ENCODE measurements around the gene GABRR1. TPM values are rescaled to one million over a fixed set of nuclear protein-coding genes. Genes with fewer than 3 reads are reported as not detected.

Gene GABRR1
- total and polyA plus RNA-seq, 2 donors (not counting 3 experiments of a cell fraction or from before 2014, with no cell fraction given) = not detected

GRCh38 chr6:89209457-89209856, 7.7 kb downstream of the GABRR1 start:
- Histone ChIP-seq H3K79me2 (ENCODE audit: control insufficient read depth, insufficient read depth, low read length) (no peaks in the 10 kb centered on the region), H3K4me2 (ENCODE audit: insufficient read depth, low read length) (no peak overlapping the region), H3K9me3 (replicated peaks; ENCODE audit: control insufficient read depth, insufficient read depth, low read length) (no peaks in the 10 kb centered on the region), H3K9ac (replicated peaks; ENCODE audit: extremely low read depth, insufficient read depth, low read length) (no peak overlapping the region), H3K27ac (ENCODE audit: insufficient read depth, low read depth, low read length) (no peak overlapping the region), H2AFZ (ENCODE audit: low read depth, low read length) (no peak overlapping the region), H3K27me3 (ENCODE audit: control insufficient read depth in 2 of 2, insufficient read depth in 2 of 2, low read length in 2 of 2) (peaks cover under 1 to 2% of the 10 kb centered on the region in 2 experiments), H3K36me3 (ENCODE audit: control insufficient read depth in 2 of 2, extremely low read depth in 1 of 2, insufficient read depth in 2 of 2, low read length in 2 of 2) (no peaks in the 10 kb centered on the region), H3K4me3 (replicated peaks in 1 of 3; ENCODE audit: insufficient read depth in 1 of 3, low read depth in 1 of 3, low read length in 3 of 3) (no peak overlapping the region), H3K9me1 (replicated peaks; ENCODE audit: control insufficient read depth, extremely low read depth, insufficient read depth, low read length) (no peaks in the 10 kb centered on the region), H4K20me1 (replicated peaks; ENCODE audit: control insufficient read depth, extremely low read depth, insufficient read depth, low read length) (no peaks in the 10 kb centered on the region), H3K4me1 (ENCODE audit: control insufficient read depth, extremely low read depth, insufficient read depth, low read length) (no peaks in the 10 kb centered on the region)
- BruUV-seq (replicated peaks) = no TSS peak
- POLR2A ChIA-PET = no interaction called here
- FAIRE-seq = no peak
- intact Hi-C loops (cut with micrococcal nuclease) (no loop called here), dilution Hi-C loops (cut with MboI; ENCODE audit: extremely low pct_ligation_motif_present, low sequenced_read_pairs) (no loop called here)
- DNase-seq (ENCODE audit: low read depth, low spot score) = no peak
- CTCF ChIA-PET = interaction anchor here (1.0 kb wide), 1 partner anchor 10 kb away, joined by 3 read pairs; no protein-coding TSS in a partner anchor
- TF ChIP-seq EZH2 (IDR thresholded peaks at IDR 0.05; ENCODE audit: borderline replicate concordance, low read depth, low read length, severe bottlenecking) (no peak), MYC (IDR thresholded peaks at IDR 0.05; ENCODE audit: low read depth, low read length) (no peak), GATA2 (IDR thresholded peaks at IDR 0.05; ENCODE audit: insufficient read depth, insufficient read length, low read depth, low read length) (no peak)

- Histone ChIP-seq H3K4me2 (ENCODE audit: insufficient read depth, low read length) (no peak overlapping the region), H3K27me3 (ENCODE audit: control insufficient read depth in 2 of 2, insufficient read depth in 2 of 2, low read length in 2 of 2) (peaks cover 0 to 2% of the 10 kb centered on the region in 2 experiments), H3K9me3 (replicated peaks; ENCODE audit: control insufficient read depth, insufficient read depth, low read length) (no peaks in the 10 kb centered on the region), H3K9me1 (replicated peaks; ENCODE audit: control insufficient read depth, extremely low read depth, insufficient read depth, low read length) (no peaks in the 10 kb centered on the region), H3K9ac (replicated peaks; ENCODE audit: extremely low read depth, insufficient read depth, low read length) (no peak overlapping the region), H2AFZ (ENCODE audit: low read depth, low read length) (no peak overlapping the region), H3K4me1 (ENCODE audit: control insufficient read depth, extremely low read depth, insufficient read depth, low read length) (no peaks in the 10 kb centered on the region), H3K79me2 (ENCODE audit: control insufficient read depth, insufficient read depth, low read length) (no peaks in the 10 kb centered on the region), H3K36me3 (ENCODE audit: control insufficient read depth in 2 of 2, extremely low read depth in 1 of 2, insufficient read depth in 2 of 2, low read length in 2 of 2) (no peaks in the 10 kb centered on the region), H4K20me1 (replicated peaks; ENCODE audit: control insufficient read depth, extremely low read depth, insufficient read depth, low read length) (no peaks in the 10 kb centered on the region), H3K27ac (ENCODE audit: insufficient read depth, low read depth, low read length) (no peak overlapping the region), H3K4me3 (replicated peaks in 1 of 3; ENCODE audit: insufficient read depth in 1 of 3, low read depth in 1 of 3, low read length in 3 of 3) (no peak overlapping the region)
- BruUV-seq (replicated peaks) = no TSS peak
- no peak for DNase-seq (ENCODE audit: low read depth, low spot score)
- FAIRE-seq = no peak
- no peak for TF ChIP-seq MAX (IDR thresholded peaks at IDR 0.05; ENCODE audit: insufficient read depth, insufficient read length)
- no peak for TF ChIP-seq POLR2AphosphoS5 (IDR thresholded peaks at IDR 0.05; ENCODE audit: insufficient read depth, low read depth, low read length)
- no peak for TF ChIP-seq POLR2A (IDR thresholded peaks at IDR 0.05; ENCODE audit: low read depth, low read length)
- no peak for TF ChIP-seq FOS (IDR thresholded peaks at IDR 0.05; ENCODE audit: borderline replicate concordance, insufficient read depth, low read length)
- TF ChIP-seq EZH2 (IDR thresholded peaks at IDR 0.05; ENCODE audit: borderline replicate concordance, low read depth, low read length, severe bottlenecking) = no peak
- no peak for TF ChIP-seq GATA2 (IDR thresholded peaks at IDR 0.05; ENCODE audit: insufficient read depth, insufficient read length, low read depth, low read length)
- no peak for TF ChIP-seq CTCF (IDR thresholded peaks at IDR 0.05; ENCODE audit: extremely low read depth in 1 of 2, insufficient read depth in 1 of 2, low read depth in 1 of 2, low read length in 2 of 2)
- TF ChIP-seq MYC (IDR thresholded peaks at IDR 0.05; ENCODE audit: low read depth, low read length) = no peak
- TF ChIP-seq JUN (IDR thresholded peaks at IDR 0.05; ENCODE audit: borderline replicate concordance, insufficient read depth, insufficient read length, low read depth) = no peak
- dilution Hi-C loops (cut with MboI; ENCODE audit: extremely low pct_ligation_motif_present, low sequenced_read_pairs) = no loop called here
- intact Hi-C loops (cut with micrococcal nuclease) = no loop called here
- ChIA-PET CTCF (no interaction called here), POLR2A (no interaction called here)
These were observed 8.6 kb downstream of the GABRR1 start for GRCh38 chr6:89208551-89208950.

Measured in endothelial cell of umbilical vein (primary cell).